ENCODE data around the gene STK38L.

The STK38L gene

DNA sequence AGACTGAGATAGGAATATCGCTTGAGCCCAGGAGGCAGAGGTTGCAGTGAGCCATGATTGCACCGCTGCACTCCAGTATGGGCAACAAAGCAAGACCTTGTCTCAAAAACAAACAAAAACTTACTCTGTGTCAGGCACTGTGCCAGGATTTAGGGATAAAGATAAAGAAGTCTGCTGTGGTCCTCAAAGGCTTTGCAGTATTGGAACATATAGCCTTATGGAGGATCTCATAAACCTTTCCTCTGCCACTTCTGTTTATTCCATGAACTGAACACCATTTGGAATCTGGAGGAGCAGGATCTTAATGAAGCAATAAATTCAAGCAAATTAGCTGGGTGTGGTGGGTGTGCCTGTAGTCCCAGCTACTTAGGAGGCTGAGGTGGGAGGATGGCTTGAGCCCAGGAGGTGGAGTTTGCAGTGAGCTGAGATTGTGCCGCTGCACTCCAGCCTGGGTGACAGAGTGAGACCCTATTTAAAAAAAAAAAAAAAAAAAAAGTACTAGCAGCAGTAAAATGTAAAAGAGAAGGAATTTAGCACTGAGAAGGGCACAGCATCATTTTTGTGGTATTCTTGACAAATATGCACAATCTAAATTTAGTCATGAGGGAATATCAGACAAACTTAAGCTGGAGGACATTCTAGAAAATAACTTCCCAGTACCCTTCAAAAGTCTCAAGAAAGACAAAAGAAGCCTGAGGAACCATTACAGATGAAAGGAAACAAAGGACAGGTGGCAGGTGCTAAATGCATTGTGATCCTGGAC, 115.7 kb downstream of the STK38L start:
- no peak for DNase-seq

DNA sequence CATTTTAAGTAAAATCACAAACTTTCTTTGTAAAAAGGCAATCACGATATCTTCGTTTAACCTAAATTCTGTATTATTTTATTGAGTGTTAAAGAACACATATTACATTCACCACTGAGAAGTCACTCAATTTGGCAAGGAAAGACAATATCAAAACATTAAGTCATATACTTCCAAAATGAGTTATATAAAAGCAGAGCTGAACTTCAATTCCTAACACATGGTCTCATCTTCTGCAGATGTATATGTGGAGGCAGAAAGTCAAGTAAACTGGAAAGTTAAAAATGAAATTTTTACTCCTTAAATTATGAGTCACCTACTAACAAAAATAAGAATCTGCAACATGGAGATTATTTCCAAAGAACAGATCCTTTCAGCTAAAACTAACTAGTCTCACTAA, 117.3 kb downstream of the STK38L start:
- no peak for DNase-seq

DNA sequence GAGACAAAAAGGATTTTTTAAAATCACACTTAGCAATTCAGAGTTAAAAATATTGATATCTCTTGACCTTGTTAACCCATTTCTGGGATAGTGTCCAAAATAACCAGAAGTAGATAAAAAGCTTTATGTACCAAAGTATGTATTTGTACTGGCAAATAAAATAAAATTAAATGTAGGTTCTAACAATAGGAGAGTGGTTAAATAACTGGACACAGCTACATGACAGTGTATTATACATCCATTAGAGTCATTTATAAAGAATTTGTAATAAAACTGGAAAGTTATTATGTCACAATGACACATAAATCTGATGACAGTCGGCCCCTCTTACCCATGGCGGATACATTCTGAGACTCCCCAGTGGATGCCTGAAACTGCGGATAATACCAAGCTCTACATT, 122.5 kb downstream of the STK38L start:
- no peak for DNase-seq

DNA sequence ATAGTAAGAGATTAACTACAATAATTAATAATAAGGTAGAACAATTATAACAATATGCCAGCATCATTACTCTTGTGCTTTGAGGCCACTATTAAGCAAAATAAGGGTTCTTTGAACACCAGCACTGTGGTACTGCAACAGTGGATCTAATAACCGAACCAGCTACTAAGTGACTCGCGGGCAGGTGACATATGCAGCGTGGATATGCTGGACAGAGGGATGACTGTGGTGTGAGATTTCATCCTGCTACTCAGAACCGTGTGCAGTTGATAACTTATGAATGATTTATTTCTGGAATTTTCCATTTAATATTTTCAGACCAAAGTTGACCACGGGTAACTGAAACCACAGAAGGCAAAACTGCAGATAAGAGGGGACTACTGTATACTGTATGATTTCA, 123.0 kb downstream of the STK38L start:
- no peak for DNase-seq

Data from activated CD4-positive, alpha-beta T cell treated with anti-CD3 and anti-CD28 coated beads for 1 hour (primary cell).